Measurements from ENCODE around the gene KIF23. TPM values are rescaled to one million over a fixed set of nuclear protein-coding genes. Genes with fewer than 3 reads are reported as not detected.

KIF23 gene
- 23.3 and 25.8 TPM in 2 replicates for polyA plus RNA-seq (2012; rRNA removed)
- 25.8 and 31.2 TPM in 2 replicates for polyA plus RNA-seq (2012; cell fraction: cytosol; rRNA removed)
- 24.5 and 57.5 TPM in 2 replicates for polyA plus RNA-seq (2012; cell fraction: nucleus; rRNA removed)

GRCh38 chr15:69413822-69414700 lies at the start of gene KIF23:
TSS of gene KIF23 (plus strand) at chr15:69414349. CDS start at chr15:69414466, 117 bp downstream.
- Histone ChIP-seq H3K9me3 (no peaks in the 10 kb centered on the region), H2AFZ (ENCODE audit: low read depth) (peak within 1 kb of the TSS; percentile 80), H3K4me3 (ENCODE audit: low read depth in 2 of 2, low read length in 1 of 2) (peak within 1 kb of the TSS; percentile 82 to 95), H3K4me2 (peak within 1 kb of the TSS; percentile 92), H3K9ac (peak within 1 kb of the TSS; percentile 87), H3K79me2 (ENCODE audit: insufficient read depth) (peaks cover 92% of the 10 kb centered on the region), H3K9me2 (no peaks in the 10 kb centered on the region), H3F3A (replicated peaks; ENCODE audit: insufficient read depth) (peaks cover 11% of the 10 kb centered on the region), H3K36me3 (replicated peaks in 1 of 2; ENCODE audit: control insufficient read depth in 1 of 2, insufficient read depth in 2 of 2, low read length in 1 of 2) (peaks cover 7 to 27% of the 10 kb centered on the region in 2 experiments), H3K4me1 (ENCODE audit: control insufficient read depth in 1 of 2, insufficient read depth in 2 of 2, low read depth in 1 of 2, low read length in 1 of 2) (peaks cover 10 to 22% of the 10 kb centered on the region in 2 experiments; a peak in 3 of 4 replicates), H4K20me1 (ENCODE audit: insufficient read depth) (no peaks in the 10 kb centered on the region), H3K27ac (ENCODE audit: low read depth in 2 of 2, low read length in 1 of 2) (peak within 1 kb of the TSS; percentile 85 to 86), H3K27me3 (ENCODE audit: insufficient read depth) (no peaks in the 10 kb centered on the region)
- TF ChIP-seq MXI1 (IDR thresholded peaks at IDR 0.05; ENCODE audit: low read depth, low read length), result peak; percentile 100
- TF ChIP-seq MEF2A (IDR thresholded peaks at IDR 0.05; ENCODE audit: borderline replicate concordance, low read depth), result no peak
- TF ChIP-seq RFX5 (IDR thresholded peaks at IDR 0.05; ENCODE audit: low read length), result peak; percentile 60; the same call in 1 of the 2 replicates
- TF ChIP-seq TCF12 (IDR thresholded peaks at IDR 0.05), result no peak
- TF ChIP-seq FOXM1 (IDR thresholded peaks at IDR 0.05; ENCODE audit: low read depth), result peak; percentile 100
- no peak for TF ChIP-seq CTCF (IDR thresholded peaks at IDR 0.05)
- no peak for TF ChIP-seq PBX3 (IDR thresholded peaks at IDR 0.05)
- no peak for TF ChIP-seq RAD21 (IDR thresholded peaks at IDR 0.05; ENCODE audit: low read length)
- no peak for TF ChIP-seq EP300 (IDR thresholded peaks at IDR 0.05; ENCODE audit: borderline replicate concordance in 1 of 2, low read depth in 1 of 2, low read length in 1 of 2)
- TF ChIP-seq SIN3A (IDR thresholded peaks at IDR 0.05; ENCODE audit: borderline replicate concordance, low read depth, low read length), result peak; percentile 99
- peak; percentile 87 for TF ChIP-seq GABPA (IDR thresholded peaks at IDR 0.05; ENCODE audit: low read depth)
- TF ChIP-seq GATA2 (CRISPR knock-in tag; IDR thresholded peaks at IDR 0.05), result no peak
- TF ChIP-seq FOSL2 (IDR thresholded peaks at IDR 0.05; ENCODE audit: borderline replicate concordance, low read depth), result no peak
- TF ChIP-seq RCOR1 (IDR thresholded peaks at IDR 0.05; ENCODE audit: low read length), result 0 out of 2 replicates have a peak, but pooled peaks have one; percentile 15
- TF ChIP-seq MAX (IDR thresholded peaks at IDR 0.05; ENCODE audit: low read depth), result peak; percentile 85
- peak; percentile 76 for TF ChIP-seq ELF1 (IDR thresholded peaks at IDR 0.05)
- TF ChIP-seq IRF3 (IDR thresholded peaks at IDR 0.05; ENCODE audit: low read depth, low read length), result no peak
- TF ChIP-seq TAF1 (IDR thresholded peaks at IDR 0.05; ENCODE audit: borderline replicate concordance, low read depth, low read length), result peak; percentile 73
- no peak for TF ChIP-seq YY1 (IDR thresholded peaks at IDR 0.05; ENCODE audit: low read depth)
- no peak for TF ChIP-seq NFIC (IDR thresholded peaks at IDR 0.05; ENCODE audit: borderline replicate concordance)
- TF ChIP-seq CHD2 (IDR thresholded peaks at IDR 0.05; ENCODE audit: low read length, partially characterized antibody), result peak; percentile 54
- no peak for TF ChIP-seq NRF1 (IDR thresholded peaks at IDR 0.05; ENCODE audit: low read depth, low read length)
- no peak for TF ChIP-seq USF2 (IDR thresholded peaks at IDR 0.05; ENCODE audit: borderline replicate concordance, low read depth, low read length)
- peak; percentile 67; the same call in 1 of the 2 replicates for TF ChIP-seq POLR2AphosphoS5 (IDR thresholded peaks at IDR 0.05; ENCODE audit: low read depth, low read length)
- WGBS (ENCODE audit: low lambda C conversion rate), result 8% methylated on average over 18 of the region's 78 CpGs
- CTCF ChIA-PET, result interaction anchor here (1.5 to 5.7 kb wide), 2 partner anchors 352 to 355 kb away, joined by 6 to 24 read pairs; no protein-coding TSS in a partner anchor
- POLR2A ChIA-PET, result interaction anchor here (1.0 to 2.3 kb wide), 2 partner anchors 38 to 49 kb away, joined by 3 to 14 read pairs; partner anchors contain the start of gene RPLP1
- peak; percentile 95 for DNase-seq
